Left ventricle myocardium inferior (tissue), 1 donor: ENCODE measurements around the gene SLC22A15. TPM values are rescaled to one million over a fixed set of nuclear protein-coding genes. Genes with fewer than 3 reads are reported as not detected.

Experiments used
- DNase-seq: peaks from one replicate; pipeline ENCODE4 v3.0.0-alpha.2; 2020
- H3K27ac ChIP-seq: fragments of 200-600 bp; replicated peaks from 2 replicates; pipeline ENCODE4 v1.8.0; 2021
- H3K27me3 ChIP-seq: fragments of 200-600 bp; 2 replicates; pipeline ENCODE4 v1.8.0; 2021; ENCODE audit warnings: low read depth
- H3K36me3 ChIP-seq: fragments of 200-600 bp; 2 replicates; pipeline ENCODE4 v1.8.0; 2021
- H3K4me1 ChIP-seq: fragments of 200-600 bp; 2 replicates; pipeline ENCODE4 v1.8.0; 2021
- H3K4me3 ChIP-seq: fragments of 200-600 bp; 2 replicates; pipeline ENCODE4 v1.8.0; 2021; ENCODE audit warnings: mild to moderate bottlenecking, moderate library complexity
- H3K9me3 ChIP-seq: fragments of 200-600 bp; replicated peaks from 2 replicates; pipeline ENCODE4 v1.8.0; 2021
- intact Hi-C: fragments of 100-400 bp; cut with micrococcal nuclease; formaldehyde crosslinking; loops from one replicate; pipeline ENCODE4 v1.11.0; 2022
- total RNA-seq: library from RNA; stranded (reverse); fragmentation: NEBNext Ultra II Directional; extraction: Animal tissue kit (Norgen Biotek cat#: 25700); gene quantifications from one replicate; pipeline ENCODE4 v1.2.1, GENCODE V29; 2021
- TF ChIP-seq, protein P1 (sequence below): fragments of 200-600 bp; IDR thresholded peaks from 2 replicates; pipeline ENCODE4 v1.8.0; 2021; ENCODE audit warnings: antibody characterized with exemption, mild to moderate bottlenecking, borderline replicate concordance
- donor health status: DM: no; HTN: yes; CAD: no; lungs with severe emphysema.

Gene SLC22A15
- total RNA-seq, 1 donor from 2014 or later, result 8.4 TPM

DNA sequence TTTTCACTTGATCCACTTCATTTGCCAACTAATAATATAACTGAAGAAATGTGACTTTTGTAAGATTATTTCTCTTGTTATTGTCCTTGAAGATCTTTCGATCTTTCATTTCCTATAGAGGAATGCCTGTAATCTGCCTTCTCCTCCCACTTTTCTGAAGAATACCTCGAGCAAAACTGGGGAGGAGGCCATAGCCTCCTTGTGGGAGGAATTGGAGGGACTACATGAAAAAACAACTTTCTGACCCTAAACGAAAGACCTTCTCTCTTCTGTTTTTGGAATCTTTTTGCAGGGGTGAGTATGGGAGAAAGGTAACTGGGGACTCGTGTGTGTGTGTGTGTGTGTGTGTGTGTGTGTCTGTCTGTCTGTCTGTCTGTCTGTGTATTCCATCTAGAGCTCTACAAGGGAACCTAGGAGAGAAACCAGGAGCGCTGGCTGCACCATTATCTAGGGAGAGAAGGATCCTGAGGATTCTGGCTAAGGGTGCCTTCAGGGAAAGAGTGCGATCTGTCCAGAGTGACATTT lies 102.4 kb downstream of the SLC22A15 start:
- Histone ChIP-seq H3K27ac (no peak overlapping the region), H3K4me1 (no peaks in the 10 kb centered on the region), H3K27me3 (no peaks in the 10 kb centered on the region), H3K4me3 (no peak overlapping the region), H3K36me3 (no peaks in the 10 kb centered on the region), H3K9me3 (no peaks in the 10 kb centered on the region)
- TF ChIP-seq, protein P1, sequence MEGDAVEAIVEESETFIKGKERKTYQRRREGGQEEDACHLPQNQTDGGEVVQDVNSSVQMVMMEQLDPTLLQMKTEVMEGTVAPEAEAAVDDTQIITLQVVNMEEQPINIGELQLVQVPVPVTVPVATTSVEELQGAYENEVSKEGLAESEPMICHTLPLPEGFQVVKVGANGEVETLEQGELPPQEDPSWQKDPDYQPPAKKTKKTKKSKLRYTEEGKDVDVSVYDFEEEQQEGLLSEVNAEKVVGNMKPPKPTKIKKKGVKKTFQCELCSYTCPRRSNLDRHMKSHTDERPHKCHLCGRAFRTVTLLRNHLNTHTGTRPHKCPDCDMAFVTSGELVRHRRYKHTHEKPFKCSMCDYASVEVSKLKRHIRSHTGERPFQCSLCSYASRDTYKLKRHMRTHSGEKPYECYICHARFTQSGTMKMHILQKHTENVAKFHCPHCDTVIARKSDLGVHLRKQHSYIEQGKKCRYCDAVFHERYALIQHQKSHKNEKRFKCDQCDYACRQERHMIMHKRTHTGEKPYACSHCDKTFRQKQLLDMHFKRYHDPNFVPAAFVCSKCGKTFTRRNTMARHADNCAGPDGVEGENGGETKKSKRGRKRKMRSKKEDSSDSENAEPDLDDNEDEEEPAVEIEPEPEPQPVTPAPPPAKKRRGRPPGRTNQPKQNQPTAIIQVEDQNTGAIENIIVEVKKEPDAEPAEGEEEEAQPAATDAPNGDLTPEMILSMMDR, result no peak
- no peak for DNase-seq
- intact Hi-C loops, result no loop called here

DNA sequence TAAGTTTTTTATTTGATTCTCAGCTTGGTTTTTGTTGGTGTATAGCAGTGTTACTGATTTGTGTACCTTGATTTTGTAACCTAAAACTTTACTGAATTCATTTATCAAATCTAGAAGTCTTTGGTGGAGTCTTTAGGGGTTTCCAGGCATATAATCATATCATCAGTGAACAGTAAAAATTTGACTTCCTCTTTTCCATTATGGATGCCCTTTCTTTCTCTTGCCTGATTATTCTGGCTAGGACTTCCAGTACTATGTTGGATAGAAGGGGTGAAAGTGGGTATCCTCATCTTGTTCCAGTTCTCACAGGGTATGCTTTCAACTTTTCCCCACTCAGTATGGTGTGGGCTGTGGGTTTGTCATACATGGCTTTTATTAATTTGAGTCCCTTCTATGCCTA lies 111.3 kb downstream of the SLC22A15 start:
- peaks cover 22% of the 10 kb centered on the region for H3K36me3 ChIP-seq
- H3K4me1 ChIP-seq, result no peaks in the 10 kb centered on the region
- no peaks in the 10 kb centered on the region for H3K27me3 ChIP-seq
- no peak overlapping the region for H3K4me3 ChIP-seq
- intact Hi-C loops, result no loop called here
- H3K9me3 ChIP-seq, result peaks cover 32% of the 10 kb centered on the region
- DNase-seq, result no peak
- H3K27ac ChIP-seq, result no peak overlapping the region
- TF ChIP-seq, protein P1, result no peak

DNA sequence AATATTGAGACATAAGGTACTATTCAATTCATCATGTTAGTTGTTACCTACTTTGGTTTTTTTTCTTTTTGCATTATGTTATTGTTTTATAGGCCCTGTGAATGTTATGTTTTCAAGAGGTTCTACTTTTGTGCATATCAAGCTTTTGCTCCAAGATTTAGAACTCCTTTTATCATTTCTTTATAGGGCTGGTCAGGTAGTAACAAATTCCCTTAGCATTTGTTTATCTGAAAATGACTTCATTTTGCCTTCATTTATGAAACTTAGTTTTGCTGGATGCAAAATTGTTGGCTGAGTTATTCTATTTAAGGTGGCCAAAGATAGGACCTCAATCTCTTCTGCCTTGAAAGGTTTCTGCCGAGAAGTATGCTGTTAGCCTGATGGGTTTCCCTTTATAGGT lies 113.6 kb downstream of the SLC22A15 start:
- no peak overlapping the region for H3K4me3 ChIP-seq
- DNase-seq, result no peak
- H3K4me1 ChIP-seq, result no peaks in the 10 kb centered on the region
- H3K27ac ChIP-seq, result no peak overlapping the region
- intact Hi-C loops, result no loop called here
- peaks cover 27% of the 10 kb centered on the region for H3K36me3 ChIP-seq
- no peaks in the 10 kb centered on the region for H3K27me3 ChIP-seq
- TF ChIP-seq, protein P1, result no peak
- peaks cover 39% of the 10 kb centered on the region for H3K9me3 ChIP-seq

- Histone ChIP-seq H3K4me1 (no peaks in the 10 kb centered on the region), H3K9me3 (peaks cover 51% of the 10 kb centered on the region), H3K36me3 (peaks cover 32% of the 10 kb centered on the region), H3K27me3 (no peaks in the 10 kb centered on the region), H3K27ac (no peak overlapping the region), H3K4me3 (no peak overlapping the region)
- intact Hi-C loops, result no loop called here
- TF ChIP-seq, protein P1, result no peak
- no peak for DNase-seq
These were observed 114.8 kb downstream of the SLC22A15 start for GRCh38 chr1:116091083-116091482.

GRCh38 chr1:116092752-116093489 lies 116.6 kb downstream of the SLC22A15 start:
- Histone ChIP-seq H3K27ac (no peak overlapping the region), H3K4me1 (no peaks in the 10 kb centered on the region), H3K36me3 (peaks cover 38% of the 10 kb centered on the region), H3K4me3 (no peak overlapping the region), H3K27me3 (no peaks in the 10 kb centered on the region), H3K9me3 (peaks cover 57% of the 10 kb centered on the region)
- TF ChIP-seq, protein P1, result no peak
- intact Hi-C loops, result no loop called here
- DNase-seq, result no peak
